Measurements from ENCODE around the gene MAP1B. TPM values are rescaled to one million over a fixed set of nuclear protein-coding genes. Genes with fewer than 3 reads are reported as not detected.

Gene MAP1B
- total and polyA plus RNA-seq, 4 donors = 0.58 to 5.0 (median 2.1) TPM

GRCh38 chr5:72210888-72211678, 103.8 kb downstream of the MAP1B start:
- TF ChIP-seq NR2F2 (IDR thresholded peaks at IDR 0.05) (peak; percentile 8), YY1 (IDR thresholded peaks at IDR 0.05) (no peak)
- Histone ChIP-seq H3K4me3 (ENCODE audit: low read depth in 1 of 3, low read length in 3 of 3) (no peak overlapping the region), H3K4me1 (ENCODE audit: control insufficient read depth in 4 of 4, insufficient read depth in 4 of 4, low read length in 3 of 4) (no peaks in the 10 kb centered on the region), H3K9me3 (ENCODE audit: control insufficient read depth in 4 of 4, low read length in 3 of 4) (no peaks in the 10 kb centered on the region), H3K9ac (ENCODE audit: low read depth in 1 of 2, low read length in 2 of 2) (no peak overlapping the region), H3K27me3 (ENCODE audit: control insufficient read depth in 4 of 4, insufficient read depth in 4 of 4, low read length in 3 of 4) (no peaks in the 10 kb centered on the region), H3K36me3 (ENCODE audit: control insufficient read depth in 4 of 4, insufficient read depth in 3 of 4, low read depth in 1 of 4, low read length in 3 of 4) (no peaks in the 10 kb centered on the region), H3K27ac (ENCODE audit: low read depth in 1 of 2, low read length in 2 of 2) (no peak overlapping the region)
- DNase-seq (ENCODE audit: low spot score) = no peak
- 80% methylated on average over 6 of the region's 6 CpGs for WGBS

- Histone ChIP-seq H3K4me1 (ENCODE audit: control insufficient read depth in 4 of 4, insufficient read depth in 4 of 4, low read length in 3 of 4) (no peaks in the 10 kb centered on the region), H3K9me3 (ENCODE audit: control insufficient read depth in 4 of 4, low read length in 3 of 4) (no peaks in the 10 kb centered on the region), H3K27ac (ENCODE audit: low read depth in 1 of 2, low read length in 2 of 2) (no peak overlapping the region), H3K9ac (ENCODE audit: low read depth in 1 of 2, low read length in 2 of 2) (no peak overlapping the region), H3K36me3 (ENCODE audit: control insufficient read depth in 4 of 4, insufficient read depth in 3 of 4, low read depth in 1 of 4, low read length in 3 of 4) (no peaks in the 10 kb centered on the region), H3K27me3 (ENCODE audit: control insufficient read depth in 4 of 4, insufficient read depth in 4 of 4, low read length in 3 of 4) (no peaks in the 10 kb centered on the region), H3K4me3 (ENCODE audit: low read depth in 1 of 3, low read length in 3 of 3) (no peak overlapping the region)
- DNase-seq (ENCODE audit: low spot score) = no peak
- TF ChIP-seq RXRA (IDR thresholded peaks at IDR 0.05) (no peak), NR2F2 (IDR thresholded peaks at IDR 0.05) (no peak), HNF4A (conservative IDR thresholded peaks at IDR 0.05) (no peak), SP1 (IDR thresholded peaks at IDR 0.05) (no peak), TAF1 (conservative IDR thresholded peaks at IDR 0.05) (no peak), YY1 (IDR thresholded peaks at IDR 0.05) (no peak), HNF4G (IDR thresholded peaks at IDR 0.05) (no peak), JUND (IDR thresholded peaks at IDR 0.05) (no peak), FOXA1 (IDR thresholded peaks at IDR 0.05) (no peak)
- WGBS = 97% methylated on average over 2 of the region's 2 CpGs
These were observed 104.9 kb downstream of the MAP1B start for GRCh38 chr5:72212171-72212570.

GRCh38 chr5:72213482-72213881, 106.2 kb downstream of the MAP1B start:
- no peak for TF ChIP-seq TAF1 (conservative IDR thresholded peaks at IDR 0.05)
- no peak for TF ChIP-seq REST (IDR thresholded peaks at IDR 0.05)
- no peak for TF ChIP-seq RXRA (IDR thresholded peaks at IDR 0.05)
- no peak for TF ChIP-seq FOXA1 (IDR thresholded peaks at IDR 0.05)
- TF ChIP-seq JUND (IDR thresholded peaks at IDR 0.05) = no peak
- no peak overlapping the region for H3K9ac ChIP-seq (ENCODE audit: low read depth in 1 of 2, low read length in 2 of 2)
- H3K27me3 ChIP-seq (ENCODE audit: control insufficient read depth in 4 of 4, insufficient read depth in 4 of 4, low read length in 3 of 4) = no peaks in the 10 kb centered on the region
- H3K9me3 ChIP-seq (ENCODE audit: control insufficient read depth in 4 of 4, low read length in 3 of 4) = no peaks in the 10 kb centered on the region
- no peak overlapping the region for H3K4me3 ChIP-seq (ENCODE audit: low read depth in 1 of 3, low read length in 3 of 3)
- 98% methylated on average over 4 of the region's 4 CpGs for WGBS
- no peaks in the 10 kb centered on the region for H3K4me1 ChIP-seq (ENCODE audit: control insufficient read depth in 4 of 4, insufficient read depth in 4 of 4, low read length in 3 of 4)
- DNase-seq (ENCODE audit: low spot score) = no peak
- H3K27ac ChIP-seq (ENCODE audit: low read depth in 1 of 2, low read length in 2 of 2) = no peak overlapping the region
- peaks cover 0 to 4% (median 1%) of the 10 kb centered on the region in 4 donors for H3K36me3 ChIP-seq (ENCODE audit: control insufficient read depth in 4 of 4, insufficient read depth in 3 of 4, low read depth in 1 of 4, low read length in 3 of 4)
